Dermis microvascular lymphatic vessel endothelial cell (primary cell): ENCODE data around the gene ZSCAN5C. TPM values are rescaled to one million over a fixed set of nuclear protein-coding genes. Genes with fewer than 3 reads are reported as not detected.
"Not testable (repeated sequence)": the region's sequence is repeated elsewhere in the genome, so short reads cannot be mapped to it uniquely, and the experiment has no call there.

Experiments used
- DNase-seq, 2 donors: peaks; one replicate each; pipeline versions ENCODE4 v3.0.0 to v3.0.0-alpha.2; 2010; ENCODE audit warnings: low read depth in 2 of 2
- total RNA-seq: library from RNA; depleted of rRNA; stranded (reverse); fragments of >200 nt; gene quantifications from 2 replicates; pipeline ENCODE4 v1.2.1, GENCODE V29; 2014

ZSCAN5C gene
- total RNA-seq, 1 donor from 2014 or later = not detected

- DNase-seq = no peak
These were observed 10.4 kb upstream of the ZSCAN5C start for GRCh38 chr19:56191711-56192110.

- DNase-seq = no peak
These were observed 8.0 kb upstream of the ZSCAN5C start for GRCh38 chr19:56193981-56194640.

- not testable (repeated sequence) for DNase-seq
These were observed 4.4 kb upstream of the ZSCAN5C start, which contains the start of gene ZSCAN5B for GRCh38 chr19:56197646-56198045. TSS of gene ZSCAN5B (minus strand) at chr19:56197783. CDS start at chr19:56193052, 4,731 bp downstream.

- DNase-seq = no peak
These were observed 2.4 kb upstream of the ZSCAN5C start for GRCh38 chr19:56199687-56200086.

- not testable (repeated sequence) for DNase-seq
These were observed 5.5 kb downstream of the ZSCAN5C start for GRCh38 chr19:56207581-56207980.

- DNase-seq = no peak
These were observed 7.0 kb downstream of the ZSCAN5C start for GRCh38 chr19:56209091-56209490.

- DNase-seq = not testable (repeated sequence)
These were observed 8.0 kb downstream of the ZSCAN5C start for GRCh38 chr19:56210036-56210435.

- no peak for DNase-seq
These were observed 9.6 kb downstream of the ZSCAN5C start for GRCh38 chr19:56211718-56212117.

- peak in 1 of 2 donors; percentile 7 for DNase-seq
These were observed 15.2 kb downstream of the ZSCAN5C start for GRCh38 chr19:56217039-56217949.

GRCh38 chr19:56218961-56219360 lies 16.9 kb downstream of the ZSCAN5C start:
- DNase-seq = no peak

- peak in 1 of 2 donors; percentile 13 for DNase-seq
These were observed 19.4 kb downstream of the ZSCAN5C start for GRCh38 chr19:56221442-56221841.

- no peak for DNase-seq
These were observed 19.8 kb downstream of the ZSCAN5C start for GRCh38 chr19:56221851-56222250.

- no peak for DNase-seq
These were observed 20.8 kb downstream of the ZSCAN5C start for GRCh38 chr19:56222901-56223300.

GRCh38 chr19:56223481-56223880 lies 21.4 kb downstream of the ZSCAN5C start:
- DNase-seq = no peak

- no peak for DNase-seq
These were observed 43.2 kb downstream of the ZSCAN5C start for GRCh38 chr19:56245121-56245740.

GRCh38 chr19:56245764-56246163 lies 43.7 kb downstream of the ZSCAN5C start:
- not testable (repeated sequence) for DNase-seq

GRCh38 chr19:56248736-56249338 lies 46.8 kb downstream of the ZSCAN5C start:
- DNase-seq = not testable (repeated sequence)

GRCh38 chr19:56252699-56253422 lies 50.8 kb downstream of the ZSCAN5C start:
- DNase-seq = peak; percentile 64 to 81

GRCh38 chr19:56253737-56254136 lies 51.7 kb downstream of the ZSCAN5C start:
- peak; percentile 76 to 77 for DNase-seq

GRCh38 chr19:56258272-56258671 lies 56.2 kb downstream of the ZSCAN5C start:
- no peak for DNase-seq
